RWPE2 (cell line): Measurements from ENCODE around the gene MYO3B.

ENCODE experiments used
- ATAC-seq: fragments of 200-7000 bp; cut with Tn5 transposase; 3 replicates; pipeline ENCODE4 v1.9.1; 2021; ENCODE audit warnings: low read depth
- DNase-seq: peaks from one replicate; pipeline ENCODE4 v3.0.0-alpha.2; 2020; ENCODE audit warnings: low spot score
- H3K27ac ChIP-seq: fragments of 450-650 bp; 2 replicates; pipeline ENCODE4 v1.5.1; 2017; ENCODE audit warnings: mild to moderate bottlenecking; ENCODE audit not compliant: poor library complexity, severe bottlenecking
- H3K27me3 ChIP-seq: fragments of 250-450 bp; sonication (Bioruptor Pico); 2 replicates; pipeline ENCODE4 v1.5.1; 2021; ENCODE audit warnings: mild to moderate bottlenecking, moderate library complexity; ENCODE audit not compliant: insufficient read depth, poor library complexity, severe bottlenecking
- H3K36me3 ChIP-seq: fragments of 250-450 bp; sonication (Bioruptor Pico); 2 replicates; pipeline ENCODE4 v1.5.1; 2020; ENCODE audit warnings: low read depth, mild to moderate bottlenecking, moderate library complexity
- H3K4me1 ChIP-seq: fragments of 250-450 bp; sonication (Bioruptor Pico); 2 replicates; pipeline ENCODE4 v1.5.1; 2021; ENCODE audit warnings: mild to moderate bottlenecking, moderate library complexity; ENCODE audit not compliant: insufficient read depth, poor library complexity, severe bottlenecking
- H3K4me3 ChIP-seq: fragments of 250-450 bp; sonication (Bioruptor Pico); 2 replicates; pipeline ENCODE4 v1.5.1; 2021; ENCODE audit warnings: mild to moderate bottlenecking, moderate library complexity; ENCODE audit not compliant: severe bottlenecking
- H3K9me3 ChIP-seq: fragments of 250-450 bp; sonication (Bioruptor Pico); 2 replicates; pipeline ENCODE4 v1.5.1; 2021; ENCODE audit warnings: mild to moderate bottlenecking, moderate library complexity; ENCODE audit not compliant: severe bottlenecking
- TF ChIP-seq, protein P1 (sequence below): fragments of 450-650 bp; IDR thresholded peaks from one replicate; pipeline ENCODE4 v1.5.1; 2017; ENCODE audit warnings: mild to moderate bottlenecking, moderate library complexity; ENCODE audit not compliant: poor library complexity, severe bottlenecking

The MYO3B gene

DNA sequence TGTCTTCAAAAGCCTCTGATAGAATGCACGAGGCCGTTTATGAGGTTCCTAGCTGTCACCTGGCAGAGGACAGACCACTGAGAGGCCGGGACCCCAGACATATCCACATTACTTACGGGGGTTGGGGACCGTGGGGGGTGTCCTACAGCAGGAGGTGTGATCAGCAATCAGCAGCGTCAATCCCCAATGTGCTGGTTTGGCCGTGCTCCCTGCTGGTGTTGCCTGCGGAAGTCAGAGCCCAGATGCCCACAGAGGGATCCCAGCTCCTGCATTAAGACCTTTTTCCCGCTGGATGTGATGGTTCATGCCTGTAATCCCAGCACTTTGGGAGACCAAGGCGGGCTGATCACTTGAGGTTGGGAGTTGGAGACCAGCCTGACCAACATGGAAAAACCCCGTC lies 516.4 kb downstream of the MYO3B start:
- TF ChIP-seq, protein P1, sequence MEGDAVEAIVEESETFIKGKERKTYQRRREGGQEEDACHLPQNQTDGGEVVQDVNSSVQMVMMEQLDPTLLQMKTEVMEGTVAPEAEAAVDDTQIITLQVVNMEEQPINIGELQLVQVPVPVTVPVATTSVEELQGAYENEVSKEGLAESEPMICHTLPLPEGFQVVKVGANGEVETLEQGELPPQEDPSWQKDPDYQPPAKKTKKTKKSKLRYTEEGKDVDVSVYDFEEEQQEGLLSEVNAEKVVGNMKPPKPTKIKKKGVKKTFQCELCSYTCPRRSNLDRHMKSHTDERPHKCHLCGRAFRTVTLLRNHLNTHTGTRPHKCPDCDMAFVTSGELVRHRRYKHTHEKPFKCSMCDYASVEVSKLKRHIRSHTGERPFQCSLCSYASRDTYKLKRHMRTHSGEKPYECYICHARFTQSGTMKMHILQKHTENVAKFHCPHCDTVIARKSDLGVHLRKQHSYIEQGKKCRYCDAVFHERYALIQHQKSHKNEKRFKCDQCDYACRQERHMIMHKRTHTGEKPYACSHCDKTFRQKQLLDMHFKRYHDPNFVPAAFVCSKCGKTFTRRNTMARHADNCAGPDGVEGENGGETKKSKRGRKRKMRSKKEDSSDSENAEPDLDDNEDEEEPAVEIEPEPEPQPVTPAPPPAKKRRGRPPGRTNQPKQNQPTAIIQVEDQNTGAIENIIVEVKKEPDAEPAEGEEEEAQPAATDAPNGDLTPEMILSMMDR = no peak
- H3K9me3 ChIP-seq = no peaks in the 10 kb centered on the region
- no peaks in the 10 kb centered on the region for H3K27me3 ChIP-seq
- no peak overlapping the region for H3K4me3 ChIP-seq
- H3K4me1 ChIP-seq = no peaks in the 10 kb centered on the region
- no peak for DNase-seq
- no peak for ATAC-seq
- H3K36me3 ChIP-seq = no peaks in the 10 kb centered on the region
- no peak overlapping the region for H3K27ac ChIP-seq

DNA sequence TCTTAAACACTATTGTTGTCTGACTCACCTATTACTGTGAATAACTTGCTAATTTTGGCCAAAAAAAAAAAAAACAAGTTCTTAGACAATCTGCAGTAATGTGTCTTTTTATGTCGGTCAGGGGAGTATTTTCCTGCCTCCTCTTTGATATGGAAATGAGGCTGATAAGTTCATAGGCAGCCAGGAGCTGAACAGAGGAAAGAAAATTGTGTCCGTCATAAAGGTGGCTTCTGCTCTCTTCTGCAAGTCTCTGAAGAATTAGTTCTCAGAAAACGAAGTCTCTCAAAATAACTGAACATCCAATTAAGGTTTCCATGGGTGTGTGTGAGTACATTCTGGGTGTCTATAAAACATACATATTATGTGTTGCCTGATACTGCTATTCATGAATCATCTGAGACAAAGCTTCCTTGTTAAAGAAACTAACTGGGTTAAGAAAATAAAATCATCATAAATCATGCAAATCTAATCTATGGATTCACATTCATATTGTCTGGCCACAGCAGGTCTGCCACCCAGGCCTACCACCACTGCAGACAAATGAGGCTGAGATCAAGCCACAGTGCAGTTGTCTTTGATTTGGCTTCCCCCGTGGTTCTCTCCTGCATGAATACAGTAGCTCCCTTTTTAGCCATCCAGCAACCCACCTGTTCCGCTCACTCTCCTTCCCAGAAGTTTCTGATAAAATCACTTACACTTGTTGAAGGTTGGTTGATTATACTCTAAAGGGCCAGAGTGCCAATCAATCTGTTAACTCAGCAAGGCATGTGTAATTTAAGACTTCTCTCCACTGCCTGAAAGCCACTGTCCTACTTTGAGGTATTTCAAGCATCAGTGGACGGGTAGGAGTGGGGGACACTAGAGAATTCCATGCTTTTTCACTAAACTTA lies 517.8 kb downstream of the MYO3B start:
- Histone ChIP-seq H3K27me3 (no peaks in the 10 kb centered on the region), H3K27ac (no peak overlapping the region), H3K36me3 (no peaks in the 10 kb centered on the region), H3K4me3 (no peak overlapping the region), H3K9me3 (no peaks in the 10 kb centered on the region), H3K4me1 (no peaks in the 10 kb centered on the region)
- ATAC-seq (no peak), DNase-seq (no peak)
- TF ChIP-seq, protein P1 = no peak

DNA sequence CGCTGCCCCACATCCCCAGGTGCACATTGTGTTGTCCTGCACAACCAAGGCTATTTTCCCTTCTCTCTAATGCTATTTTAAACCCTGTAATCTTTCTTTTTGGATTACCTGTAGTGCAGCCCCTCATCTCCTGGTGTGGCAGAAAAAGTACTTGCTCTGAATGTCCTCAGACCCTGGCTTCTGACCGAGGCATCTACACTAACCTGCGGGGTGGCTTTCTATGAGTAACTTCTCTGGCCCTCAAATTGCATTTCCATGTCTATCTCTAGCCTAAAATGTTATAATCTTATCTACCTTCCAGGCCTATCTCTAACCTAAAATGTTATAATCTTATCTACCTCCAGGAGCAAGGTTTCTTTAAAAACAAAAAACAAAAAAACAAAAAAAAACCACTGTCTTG lies 519.0 kb downstream of the MYO3B start:
- Histone ChIP-seq H3K36me3 (no peaks in the 10 kb centered on the region), H3K27ac (no peak overlapping the region), H3K27me3 (no peaks in the 10 kb centered on the region), H3K9me3 (no peaks in the 10 kb centered on the region), H3K4me3 (no peak overlapping the region), H3K4me1 (no peaks in the 10 kb centered on the region)
- TF ChIP-seq, protein P1 = no peak
- no peak for ATAC-seq
- DNase-seq = no peak

DNA sequence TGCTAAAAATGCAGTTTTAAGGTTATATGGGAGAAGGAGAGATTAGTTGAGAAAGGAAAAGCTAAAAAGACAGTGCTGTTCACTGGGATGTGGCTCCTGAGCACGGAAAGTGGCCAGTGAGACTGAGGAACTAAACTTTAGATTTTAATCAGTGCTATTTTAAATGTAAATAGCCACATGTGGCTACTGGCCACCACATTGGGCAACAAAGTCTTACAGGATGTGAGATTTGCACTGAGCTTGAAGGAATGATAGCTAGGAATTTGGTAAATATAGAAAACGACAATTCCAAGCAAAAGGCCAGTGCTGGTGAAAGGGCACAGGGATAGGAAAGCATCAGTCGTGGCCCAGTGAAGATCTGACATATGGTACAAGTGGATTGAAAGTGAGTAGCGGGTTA lies 523.1 kb downstream of the MYO3B start:
- H3K4me1 ChIP-seq = no peaks in the 10 kb centered on the region
- H3K9me3 ChIP-seq = no peaks in the 10 kb centered on the region

More for the DNA sequence above, 523.1 kb downstream of the MYO3B start:
- Histone ChIP-seq H3K4me3 (no peak overlapping the region), H3K36me3 (no peaks in the 10 kb centered on the region), H3K27ac (no peak overlapping the region), H3K27me3 (no peaks in the 10 kb centered on the region)
- DNase-seq = no peak
- TF ChIP-seq, protein P1 = no peak
- no peak for ATAC-seq
